Osteoblast (primary cell): Measurements from ENCODE around the gene CTR9. TPM values are rescaled to one million over a fixed set of nuclear protein-coding genes. Genes with fewer than 3 reads are reported as not detected.

Source experiments
- DNase-seq: peaks from one replicate; pipeline ENCODE4 v3.0.0; 2011; ENCODE audit warnings: low spot score, mixed read lengths; ENCODE audit not compliant: insufficient read length; ENCODE audit errors: missing footprints
- H2AFZ ChIP-seq: 2 replicates; pipeline ENCODE4 v1.6.0; 2011; ENCODE audit warnings: mild to moderate bottlenecking, low read length
- H3K27ac ChIP-seq: 2 replicates; pipeline ENCODE4 v1.5.1; 2011; ENCODE audit warnings: mild to moderate bottlenecking, low read depth, low read length, moderate library complexity
- H3K27me3 ChIP-seq: 2 replicates; pipeline ENCODE4 v1.6.0; 2012; ENCODE audit warnings: mild to moderate bottlenecking, control low read depth, inconsistent platforms, low read length, moderate library complexity; ENCODE audit not compliant: insufficient read depth
- H3K36me3 ChIP-seq: 2 replicates; pipeline ENCODE4 v1.5.1; 2011; ENCODE audit warnings: mild to moderate bottlenecking, low read length, control low read depth, moderate library complexity; ENCODE audit not compliant: insufficient read depth
- H3K4me1 ChIP-seq: 2 replicates; pipeline ENCODE4 v1.5.1; 2011; ENCODE audit warnings: mild to moderate bottlenecking, low read length, control low read depth, moderate library complexity; ENCODE audit not compliant: insufficient read depth
- H3K4me2 ChIP-seq: 2 replicates; pipeline ENCODE4 v1.6.0; 2011; ENCODE audit warnings: mild to moderate bottlenecking, low read length; ENCODE audit not compliant: insufficient read depth
- H3K4me3 ChIP-seq: fragments of 200-600 bp; sonication (generic); 3 replicates; pipeline ENCODE4 v1.5.1; 2012; ENCODE audit warnings: mild to moderate bottlenecking, low read length, inconsistent platforms; ENCODE audit not compliant: insufficient read depth
- H3K79me2 ChIP-seq: 2 replicates; pipeline ENCODE4 v1.6.0; 2012; ENCODE audit warnings: mild to moderate bottlenecking, low read length, control low read depth, inconsistent platforms; ENCODE audit not compliant: insufficient read depth
- H3K9me3 ChIP-seq: 2 replicates; pipeline ENCODE4 v1.5.1; 2011; ENCODE audit warnings: low read depth, low read length, control low read depth
- H4K20me1 ChIP-seq: 2 replicates; pipeline ENCODE4 v1.6.0; 2012; ENCODE audit warnings: mild to moderate bottlenecking, low read length, control low read depth; ENCODE audit not compliant: insufficient read depth
- total RNA-seq: library from RNA; depleted of rRNA; stranded (reverse); fragments of >200 nt; gene quantifications from 2 replicates; pipeline ENCODE4 v1.2.3, GENCODE V29; 2012
- TF ChIP-seq, protein P1 (sequence below): IDR thresholded peaks from 2 replicates; pipeline ENCODE4 v1.5.1; 2011; ENCODE audit warnings: mild to moderate bottlenecking, low read depth, low read length, moderate library complexity; ENCODE audit errors: extremely low read depth

The CTR9 gene
- total RNA-seq, 1 donor = 25.0 TPM

- H3K27ac ChIP-seq = peak overlapping the region; percentile 91
- peaks cover 51% of the 10 kb centered on the region for H3K79me2 ChIP-seq
- peak overlapping the region; percentile 94 for H3K4me2 ChIP-seq
- H3K4me3 ChIP-seq = peak overlapping the region; percentile 91
- H3K36me3 ChIP-seq = peaks cover 43% of the 10 kb centered on the region
- no peaks in the 10 kb centered on the region for H3K27me3 ChIP-seq
- H4K20me1 ChIP-seq = peaks cover 46% of the 10 kb centered on the region
- H3K9me3 ChIP-seq = no peaks in the 10 kb centered on the region
- peaks cover 30% of the 10 kb centered on the region for H3K4me1 ChIP-seq
- H2AFZ ChIP-seq = peak overlapping the region; percentile 68
- TF ChIP-seq, protein P1, sequence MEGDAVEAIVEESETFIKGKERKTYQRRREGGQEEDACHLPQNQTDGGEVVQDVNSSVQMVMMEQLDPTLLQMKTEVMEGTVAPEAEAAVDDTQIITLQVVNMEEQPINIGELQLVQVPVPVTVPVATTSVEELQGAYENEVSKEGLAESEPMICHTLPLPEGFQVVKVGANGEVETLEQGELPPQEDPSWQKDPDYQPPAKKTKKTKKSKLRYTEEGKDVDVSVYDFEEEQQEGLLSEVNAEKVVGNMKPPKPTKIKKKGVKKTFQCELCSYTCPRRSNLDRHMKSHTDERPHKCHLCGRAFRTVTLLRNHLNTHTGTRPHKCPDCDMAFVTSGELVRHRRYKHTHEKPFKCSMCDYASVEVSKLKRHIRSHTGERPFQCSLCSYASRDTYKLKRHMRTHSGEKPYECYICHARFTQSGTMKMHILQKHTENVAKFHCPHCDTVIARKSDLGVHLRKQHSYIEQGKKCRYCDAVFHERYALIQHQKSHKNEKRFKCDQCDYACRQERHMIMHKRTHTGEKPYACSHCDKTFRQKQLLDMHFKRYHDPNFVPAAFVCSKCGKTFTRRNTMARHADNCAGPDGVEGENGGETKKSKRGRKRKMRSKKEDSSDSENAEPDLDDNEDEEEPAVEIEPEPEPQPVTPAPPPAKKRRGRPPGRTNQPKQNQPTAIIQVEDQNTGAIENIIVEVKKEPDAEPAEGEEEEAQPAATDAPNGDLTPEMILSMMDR = no peak
- DNase-seq = peak; percentile 62
These were observed 57.1 kb downstream of the CTR9 start for GRCh38 chr11:10808235-10808552.

DNA sequence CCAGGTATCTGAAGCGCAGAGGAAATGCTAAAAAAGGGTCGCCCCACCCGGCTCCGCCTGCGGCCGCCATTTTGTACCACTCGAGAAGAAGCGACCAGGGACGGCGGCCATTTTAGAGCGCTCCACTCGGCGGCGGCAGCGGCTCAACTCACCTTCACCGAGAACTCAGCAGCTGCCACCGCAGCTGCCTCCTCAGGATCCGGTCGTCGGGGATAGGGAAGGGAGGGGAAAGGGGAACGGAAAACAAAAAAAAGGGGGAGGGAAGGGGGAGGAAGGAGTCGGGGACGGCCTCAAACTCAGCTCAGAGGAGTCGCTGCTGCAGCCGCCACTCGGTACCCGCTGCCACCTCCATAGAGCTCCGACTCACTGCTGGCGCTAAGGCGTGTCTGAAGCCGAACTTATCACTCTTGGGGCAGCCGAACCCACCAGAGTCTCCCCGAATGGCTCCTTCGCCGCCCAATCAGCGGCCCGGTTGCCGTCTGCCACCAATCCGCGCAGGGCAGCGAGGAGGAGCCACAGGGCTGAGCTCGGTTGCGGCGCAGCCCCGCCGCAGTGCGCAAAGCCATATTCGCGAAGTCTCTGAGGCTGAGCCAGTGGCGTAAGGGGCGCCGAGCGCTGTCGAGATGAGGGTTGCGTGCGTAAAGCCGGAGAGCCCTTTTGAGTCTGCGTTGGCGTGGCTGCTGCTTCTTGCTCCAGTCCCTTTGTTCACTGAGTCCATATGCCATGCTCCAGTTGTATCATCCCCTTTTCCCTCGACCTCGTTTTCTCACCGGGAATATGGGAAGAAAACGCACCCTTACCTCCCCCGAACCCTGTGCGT is 57.7 kb downstream of the CTR9 start, which contains the start of gene EIF4G2:
Gene EIF4G2, minus strand, starts transcription at position 374 of the 820 bp plus-strand sequence.
- Histone ChIP-seq H3K4me3 (peak within 1 kb of the TSS; percentile 91), H4K20me1 (peaks cover 40% of the 10 kb centered on the region), H2AFZ (peak within 1 kb of the TSS; percentile 80), H3K4me1 (peaks cover 30% of the 10 kb centered on the region), H3K79me2 (peaks cover 46% of the 10 kb centered on the region), H3K4me2 (peak within 1 kb of the TSS; percentile 94), H3K9me3 (no peaks in the 10 kb centered on the region), H3K27me3 (no peaks in the 10 kb centered on the region), H3K27ac (peak within 1 kb of the TSS; percentile 91), H3K36me3 (peaks cover 37% of the 10 kb centered on the region)
- TF ChIP-seq, protein P1 = no peak
- DNase-seq = peak; percentile 98

- Histone ChIP-seq H3K4me1 (peaks cover 30% of the 10 kb centered on the region), H3K79me2 (peaks cover 39% of the 10 kb centered on the region), H3K9me3 (no peaks in the 10 kb centered on the region), H3K4me2 (peak overlapping the region; percentile 87), H4K20me1 (peaks cover 36% of the 10 kb centered on the region), H3K36me3 (peaks cover 29% of the 10 kb centered on the region), H2AFZ (peak overlapping the region; percentile 80), H3K4me3 (peak overlapping the region; percentile 91), H3K27me3 (no peaks in the 10 kb centered on the region), H3K27ac (peak overlapping the region; percentile 91)
- TF ChIP-seq, protein P1 = no peak
- DNase-seq = peak; percentile 84
These were observed 58.5 kb downstream of the CTR9 start for GRCh38 chr11:10809373-10810160.

GRCh38 chr11:10813945-10814344 is 62.9 kb downstream of the CTR9 start:
- Histone ChIP-seq H3K4me2 (no peak overlapping the region), H3K27ac (no peak overlapping the region), H3K4me3 (no peak overlapping the region), H3K27me3 (no peaks in the 10 kb centered on the region), H3K9me3 (no peaks in the 10 kb centered on the region), H4K20me1 (no peaks in the 10 kb centered on the region), H3K4me1 (peaks cover 16% of the 10 kb centered on the region), H3K79me2 (no peaks in the 10 kb centered on the region), H2AFZ (no peak overlapping the region), H3K36me3 (no peaks in the 10 kb centered on the region)
- TF ChIP-seq, protein P1 = no peak
- no peak for DNase-seq
